ENCODE measurements around the gene RAI1.
A peak's percentile ranks its signal among the peaks of the same experiment; 100 is the strongest.

The RAI1 gene

DNA sequence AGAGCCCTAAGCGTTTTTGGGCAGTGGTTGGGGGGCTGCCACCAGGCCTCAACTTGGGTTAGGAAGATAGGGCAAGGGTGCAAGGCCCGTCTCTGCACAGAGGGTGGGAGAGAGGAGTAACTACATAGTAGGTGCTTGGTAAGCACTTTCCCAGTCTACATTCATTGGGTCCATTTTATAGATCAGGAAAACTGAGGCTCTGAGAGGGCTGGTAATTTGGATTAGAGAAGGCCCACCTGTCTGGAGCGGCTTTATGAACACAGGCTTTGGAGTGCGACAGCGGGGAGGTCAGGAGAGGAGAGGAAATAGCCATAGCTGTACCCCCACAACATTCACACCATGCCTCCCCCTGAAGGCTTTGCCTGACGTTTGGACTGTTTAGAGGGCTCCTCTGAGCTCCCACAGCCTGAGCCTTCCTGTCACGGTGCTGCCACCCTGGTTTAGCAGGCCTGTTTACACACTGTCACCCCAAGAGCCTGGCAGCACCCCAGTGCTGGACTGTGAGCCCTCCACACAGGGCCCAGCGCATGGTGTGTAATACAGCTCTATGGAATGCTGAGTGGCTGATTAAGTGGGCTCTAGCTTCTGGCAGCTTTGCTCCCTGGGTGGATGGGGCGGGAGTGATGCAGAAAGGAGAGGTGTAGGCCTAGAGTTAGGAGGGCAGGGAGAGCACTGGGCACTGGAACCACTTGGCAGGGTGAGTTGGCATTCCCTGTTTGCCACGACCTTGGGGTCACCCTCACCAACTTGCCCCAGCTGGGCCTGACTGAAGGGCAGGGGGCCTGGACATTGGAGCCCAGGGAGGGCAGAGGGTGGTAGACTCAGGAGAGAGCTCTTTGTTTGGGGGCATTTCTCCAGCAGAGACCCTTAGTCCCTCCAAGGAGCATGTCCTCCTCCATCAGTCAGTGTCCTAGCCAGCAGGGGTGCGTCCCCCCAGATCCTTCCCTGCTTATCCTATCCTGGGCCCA lies 73.7 kb downstream of the RAI1 start:
- DNase-seq: no peak

DNA sequence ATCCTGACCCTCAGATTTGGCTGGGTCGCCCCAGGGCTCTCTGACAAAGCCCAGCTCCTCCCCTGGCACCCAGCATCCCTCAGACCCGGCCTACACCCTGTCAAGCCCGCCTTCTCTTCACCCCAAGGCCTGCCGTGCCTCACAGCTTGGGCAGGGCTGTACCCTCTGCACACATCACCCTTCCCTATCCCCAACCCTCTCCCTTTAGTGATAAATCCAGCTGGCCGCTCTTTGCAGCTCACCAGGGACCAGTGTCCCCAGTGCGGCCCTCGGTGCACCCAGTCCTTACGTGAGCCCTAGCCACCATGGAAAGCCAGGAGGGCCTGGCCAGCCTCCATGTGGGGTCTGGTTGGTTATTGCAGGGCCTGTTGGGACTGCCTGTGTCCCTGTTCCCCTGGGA lies 74.5 kb downstream of the RAI1 start:
- DNase-seq: no peak

DNA sequence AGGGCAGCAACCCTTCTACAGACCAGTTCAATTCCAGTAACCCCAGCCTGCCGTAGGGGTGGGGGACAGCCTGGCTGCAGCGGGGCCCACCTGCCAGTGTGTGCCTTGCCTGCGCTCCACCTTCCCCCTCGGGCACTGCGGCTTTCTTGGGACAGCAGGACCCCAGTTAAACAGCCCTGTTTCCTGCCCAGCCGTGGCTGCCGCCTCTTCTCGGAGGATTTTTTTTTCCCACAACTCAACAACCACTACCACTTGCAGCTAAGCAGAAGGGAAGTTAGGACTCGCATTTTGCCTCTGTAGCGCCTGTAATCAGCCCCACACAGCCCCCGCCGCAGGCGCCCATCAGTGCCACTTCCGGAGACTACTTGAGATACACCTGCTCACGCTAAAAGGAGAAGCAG lies 76.1 kb downstream of the RAI1 start:
- no peak for DNase-seq

DNA sequence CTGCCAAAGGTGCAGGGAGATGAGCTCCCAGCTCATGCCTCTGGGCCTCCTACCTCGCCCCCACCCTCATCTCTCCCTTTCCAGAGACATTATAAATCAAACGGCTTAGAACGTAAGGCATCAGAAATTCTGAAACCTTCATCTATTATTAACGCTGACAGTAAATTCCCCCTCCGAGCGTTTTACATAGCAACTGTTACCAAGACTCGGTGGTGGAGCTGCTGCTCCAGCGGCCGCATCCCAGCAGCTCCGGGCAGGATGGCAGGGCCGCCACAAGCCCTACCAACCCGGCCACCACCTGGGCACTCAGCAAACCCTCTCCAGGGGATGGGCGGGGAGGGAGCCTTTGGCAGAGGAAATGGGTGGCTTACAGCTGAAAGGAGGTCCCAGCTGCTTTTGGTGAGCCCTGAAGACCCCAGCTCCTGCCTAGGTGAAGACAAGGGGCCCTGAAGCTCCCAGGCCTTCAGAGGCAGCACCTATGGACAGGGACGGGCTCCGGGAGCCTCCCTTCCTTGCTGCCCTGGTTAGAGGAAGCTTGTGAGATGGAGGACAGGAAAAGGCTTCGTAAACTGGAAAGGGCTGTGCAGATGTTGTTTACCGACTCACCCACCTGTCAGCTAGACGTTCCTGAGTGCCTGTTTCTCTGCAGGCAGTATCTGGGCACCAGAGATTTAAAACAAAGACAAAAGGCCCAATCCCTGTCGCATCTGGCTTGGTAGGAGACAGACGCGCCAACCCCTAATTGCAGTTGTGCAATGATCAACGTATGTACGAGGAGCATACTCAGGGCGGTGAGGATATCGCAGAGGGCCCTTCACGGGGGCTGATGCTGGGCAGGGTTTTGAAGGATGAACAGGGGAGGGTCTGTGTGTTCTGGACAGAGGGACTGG lies 76.9 kb downstream of the RAI1 start:
- DNase-seq: peak; percentile 88

DNA sequence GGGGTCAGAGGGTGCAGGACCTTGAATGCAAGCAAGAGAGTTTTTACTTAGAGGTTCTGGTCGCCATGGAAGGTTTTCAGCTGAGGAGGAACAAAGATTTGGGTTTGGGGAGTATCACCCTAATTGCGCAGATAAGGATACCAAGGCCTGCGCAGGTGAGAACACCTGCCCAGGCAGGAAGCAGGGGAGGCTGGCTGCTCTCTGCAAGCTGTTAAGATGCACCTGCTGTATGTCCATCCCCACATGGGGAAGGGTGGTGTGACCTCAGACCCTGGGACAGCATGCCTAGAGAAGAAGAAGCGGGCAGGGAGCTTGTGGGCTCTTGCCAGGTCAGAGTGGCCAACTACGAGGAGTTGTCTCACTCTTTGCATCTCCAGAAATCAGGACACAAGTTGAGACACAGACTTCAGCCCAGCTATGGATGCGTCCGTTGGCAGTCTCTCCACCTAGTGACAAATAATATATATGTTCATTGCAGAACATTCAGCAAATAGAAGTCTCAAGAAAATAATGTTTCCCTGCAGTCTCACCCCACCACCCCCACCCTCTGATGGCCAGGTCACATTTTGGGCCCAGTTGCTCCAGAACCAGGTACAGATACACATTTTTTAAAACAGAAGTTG lies 77.8 kb downstream of the RAI1 start:
- no peak for DNase-seq

DNA sequence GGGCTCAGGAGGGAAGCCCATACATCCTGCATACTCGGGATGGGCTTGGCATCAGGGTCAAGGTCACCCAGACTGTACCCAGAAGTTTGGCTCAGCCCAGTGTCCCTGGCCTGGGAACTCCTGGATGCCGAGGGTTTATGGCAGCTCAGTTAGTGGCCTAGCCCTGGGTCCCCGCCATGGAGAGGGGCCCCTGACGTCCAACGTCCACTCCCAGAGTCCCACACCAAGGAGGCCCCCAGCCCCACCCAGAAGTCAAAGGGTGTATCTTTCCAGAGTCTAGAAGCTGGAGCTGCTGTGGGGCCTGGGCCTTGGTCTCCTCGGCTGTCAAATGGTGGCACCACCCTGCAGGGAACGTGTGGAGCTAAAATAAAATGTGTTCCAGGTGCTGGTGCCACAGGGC lies 79.1 kb downstream of the RAI1 start:
- DNase-seq: no peak

DNA sequence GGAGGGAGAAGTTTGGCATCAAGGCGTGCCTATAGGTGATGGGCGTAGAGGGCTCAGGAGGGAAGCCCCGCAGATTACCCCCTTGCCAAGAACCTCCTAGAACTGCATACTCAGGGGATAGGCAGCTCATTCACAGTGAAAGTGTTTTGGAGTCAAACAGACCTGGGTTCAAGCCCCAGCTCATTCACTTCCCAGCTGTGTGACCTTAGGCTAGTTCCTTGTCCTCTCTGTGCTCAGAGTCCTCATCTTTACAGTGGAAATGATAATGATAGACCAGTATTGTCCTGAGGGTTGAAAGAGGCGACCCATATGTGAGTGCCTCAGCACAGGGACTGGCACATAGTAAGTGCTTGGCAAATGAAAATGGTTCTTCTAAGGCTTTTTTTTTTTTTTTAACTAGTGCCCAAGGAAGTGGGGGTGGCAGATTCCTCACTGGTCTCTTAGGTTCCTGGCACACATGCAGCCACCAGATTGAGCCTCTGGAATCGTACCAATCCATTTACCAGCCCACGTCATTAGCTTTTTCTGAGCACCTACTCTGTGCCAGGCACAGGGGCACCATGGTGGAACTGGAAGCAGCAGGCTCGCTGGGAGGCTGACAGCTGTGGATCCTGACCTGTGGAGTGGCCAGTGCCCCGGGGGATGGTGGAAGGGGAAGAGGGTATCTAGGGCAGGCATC lies 79.8 kb downstream of the RAI1 start:
- no peak for DNase-seq

DNA sequence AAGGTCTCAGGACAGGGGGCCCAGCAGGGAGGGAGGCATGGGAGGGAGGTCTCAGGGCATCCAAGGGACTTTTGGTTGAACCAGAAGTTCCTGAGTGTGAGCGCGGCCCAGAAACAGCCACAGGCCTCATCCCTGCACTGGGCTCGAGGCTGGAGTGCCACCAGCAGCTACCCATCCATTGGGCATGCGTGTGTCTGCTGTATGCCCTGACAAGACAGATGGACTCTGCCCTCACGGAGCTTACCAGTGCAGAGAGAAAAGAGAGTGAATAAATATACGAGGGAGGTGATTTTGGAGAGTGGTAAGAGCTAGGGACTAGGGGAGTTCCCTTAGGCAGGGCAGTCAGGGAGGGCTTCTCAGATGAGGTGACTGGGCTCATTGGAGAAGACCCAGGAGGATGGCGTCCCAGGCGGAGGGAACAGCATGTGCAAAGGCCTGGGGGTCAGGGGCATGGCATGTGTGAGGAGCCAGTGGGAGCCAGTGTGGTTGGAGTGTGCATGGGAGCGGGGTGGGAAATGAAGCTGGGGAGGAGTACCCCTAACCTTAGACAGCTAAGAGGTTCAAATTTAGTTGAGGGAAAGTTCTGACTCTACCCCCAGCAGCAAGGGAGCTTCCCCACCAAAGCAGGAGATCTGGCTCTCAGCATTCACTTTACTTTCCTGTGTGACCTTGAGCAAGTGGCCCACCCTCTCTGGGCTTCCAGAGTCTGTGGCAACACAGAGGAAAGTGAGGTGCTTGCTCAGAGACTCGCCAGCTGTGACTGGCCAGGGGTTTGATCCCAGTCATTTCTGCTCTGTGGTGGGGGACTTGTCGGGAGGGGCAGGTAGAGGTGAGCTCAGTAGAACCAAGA lies 80.9 kb downstream of the RAI1 start:
- no peak for DNase-seq

DNA sequence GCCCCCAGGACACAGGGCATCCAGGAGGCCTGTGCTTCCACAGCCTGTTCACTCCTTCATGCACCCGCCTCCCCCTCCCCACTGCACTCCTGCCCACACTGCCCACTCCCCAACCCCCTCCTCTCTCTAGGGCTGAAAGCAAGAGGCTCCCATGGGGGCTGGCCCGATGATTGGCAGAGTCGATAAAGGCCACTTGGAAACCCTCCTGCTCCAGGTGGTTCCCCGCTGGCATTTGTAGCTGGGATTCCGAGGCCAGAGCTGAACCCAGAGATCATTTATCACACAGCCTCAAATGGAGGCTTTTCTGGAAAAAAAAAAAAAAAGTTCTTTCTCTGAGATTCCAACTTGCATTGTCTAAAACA lies 81.5 kb downstream of the RAI1 start:
- no peak for DNase-seq

DNA sequence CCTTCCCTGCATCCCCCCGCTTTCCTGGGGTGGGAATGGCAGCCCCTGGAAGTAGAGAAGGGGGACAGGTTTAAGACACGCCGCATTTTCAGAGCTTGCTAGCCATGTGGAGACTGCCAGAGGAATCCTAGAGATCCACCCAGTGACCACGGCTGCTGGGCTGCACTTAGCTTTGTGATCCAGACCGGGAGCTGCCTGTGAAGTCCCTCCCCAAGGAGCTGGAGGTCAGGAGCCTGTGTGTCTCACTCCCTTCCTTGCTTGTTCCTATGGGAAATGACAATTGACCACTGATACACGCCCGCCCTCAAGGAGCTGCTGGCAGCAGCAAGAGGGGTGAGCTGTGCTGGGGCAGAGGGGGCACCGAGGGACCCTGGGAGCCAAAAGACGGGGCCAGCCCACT lies 81.9 kb downstream of the RAI1 start:
- DNase-seq: no peak

DNA sequence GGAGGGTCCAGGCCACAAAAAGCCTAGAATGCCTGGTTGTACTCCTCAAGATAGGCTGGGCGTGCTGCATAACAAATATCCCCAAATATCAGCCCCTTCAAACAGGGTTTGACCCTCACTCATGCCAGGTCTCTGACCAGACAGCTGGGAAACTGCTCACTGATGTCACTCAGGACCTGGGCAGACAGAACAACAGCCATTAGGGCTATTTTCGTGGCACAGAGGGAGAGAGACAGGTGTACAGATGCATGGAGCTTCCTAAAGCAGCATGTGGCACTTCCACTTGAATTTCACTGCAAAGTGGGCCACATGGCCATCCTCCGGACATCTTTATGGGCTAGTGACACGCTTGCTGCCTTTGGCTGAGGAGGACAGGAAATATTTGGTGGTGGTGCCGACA lies 82.5 kb downstream of the RAI1 start:
- no peak for DNase-seq

DNA sequence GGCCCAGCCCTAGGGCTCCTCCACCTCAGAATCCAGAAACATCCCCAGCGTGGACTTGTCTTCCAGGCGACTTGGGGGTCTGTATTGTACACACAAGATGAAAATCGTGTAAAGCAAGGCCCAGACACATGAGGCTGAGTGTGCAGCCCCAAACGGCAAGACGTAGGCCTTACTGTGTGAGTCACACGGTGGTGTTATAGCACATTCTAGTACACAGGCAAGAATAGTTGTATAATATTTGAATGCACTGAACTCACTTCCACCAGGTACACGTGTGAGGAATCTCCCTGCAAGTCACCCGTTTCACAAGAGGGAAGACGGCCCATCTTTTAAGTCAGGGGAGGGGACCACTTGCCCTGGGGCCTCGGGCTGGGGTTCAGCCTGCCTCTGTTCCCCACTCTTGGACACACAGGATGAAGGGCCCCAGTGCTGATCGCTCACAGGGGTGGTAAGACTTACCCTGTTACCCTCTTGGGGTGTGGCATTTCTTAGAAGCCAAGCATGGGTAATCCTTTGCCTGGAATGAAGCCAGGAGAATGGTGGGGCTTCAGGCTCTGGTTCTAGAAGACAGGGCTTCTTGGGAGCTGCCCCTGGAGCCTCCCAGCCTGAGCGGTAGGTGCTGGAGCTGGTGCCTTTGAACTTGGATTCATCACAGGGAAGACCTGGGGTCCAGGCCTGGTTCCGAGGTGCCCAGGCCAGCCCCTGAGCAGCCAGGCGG lies 84.3 kb downstream of the RAI1 start:
- no peak for DNase-seq

DNA sequence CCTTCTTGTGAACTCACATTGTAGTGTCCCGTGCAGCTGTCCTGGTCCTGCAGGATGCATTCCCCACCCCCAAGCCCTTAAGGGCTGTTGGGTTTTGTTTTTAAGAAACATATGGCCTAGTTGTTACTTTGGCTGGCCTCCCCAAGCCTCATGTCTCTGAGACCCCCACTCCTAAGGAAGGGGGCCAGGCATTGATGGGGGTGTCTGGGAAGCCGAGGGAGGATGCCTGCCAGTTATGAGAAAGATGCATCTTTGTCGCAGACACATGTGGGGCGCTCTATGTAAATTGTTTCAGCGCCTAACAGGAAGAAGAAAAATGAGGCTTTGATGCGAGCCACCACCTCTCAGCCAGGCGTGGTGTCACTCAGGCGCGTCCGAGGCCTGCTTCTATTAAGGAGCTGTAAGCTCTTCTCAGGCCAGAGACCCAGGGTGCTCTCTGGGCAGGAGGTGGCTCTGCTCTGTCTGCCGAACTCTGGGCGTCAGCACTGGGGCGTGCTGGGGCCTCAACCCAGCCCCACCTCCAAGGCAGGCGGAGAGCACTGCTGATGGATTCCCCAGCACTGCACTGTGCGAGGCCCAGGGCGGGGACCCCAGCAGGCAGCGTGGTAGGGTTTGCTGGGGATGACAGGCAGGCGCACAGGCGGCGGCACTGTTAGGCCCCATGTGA lies 85.0 kb downstream of the RAI1 start:
- DNase-seq: no peak

DNA sequence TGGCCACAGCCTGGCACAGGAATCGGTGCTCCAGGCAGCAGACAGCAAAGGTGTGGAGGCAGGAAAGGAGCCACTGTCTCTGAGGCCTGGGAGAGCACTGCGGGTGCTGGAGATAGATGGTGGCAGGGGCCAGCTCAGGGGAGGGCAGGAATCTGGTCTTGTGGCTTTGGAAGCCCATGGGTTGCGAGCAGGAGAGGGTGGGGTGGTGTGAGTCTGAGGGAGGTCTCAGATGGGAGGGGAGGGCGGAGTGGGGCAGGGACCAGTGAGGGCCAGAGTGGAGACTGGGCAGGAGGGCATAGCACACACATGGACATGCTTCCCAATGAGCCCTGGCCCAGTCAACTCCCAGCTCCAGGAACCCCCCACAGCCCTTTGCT lies 85.5 kb downstream of the RAI1 start:
- no peak for DNase-seq

DNA sequence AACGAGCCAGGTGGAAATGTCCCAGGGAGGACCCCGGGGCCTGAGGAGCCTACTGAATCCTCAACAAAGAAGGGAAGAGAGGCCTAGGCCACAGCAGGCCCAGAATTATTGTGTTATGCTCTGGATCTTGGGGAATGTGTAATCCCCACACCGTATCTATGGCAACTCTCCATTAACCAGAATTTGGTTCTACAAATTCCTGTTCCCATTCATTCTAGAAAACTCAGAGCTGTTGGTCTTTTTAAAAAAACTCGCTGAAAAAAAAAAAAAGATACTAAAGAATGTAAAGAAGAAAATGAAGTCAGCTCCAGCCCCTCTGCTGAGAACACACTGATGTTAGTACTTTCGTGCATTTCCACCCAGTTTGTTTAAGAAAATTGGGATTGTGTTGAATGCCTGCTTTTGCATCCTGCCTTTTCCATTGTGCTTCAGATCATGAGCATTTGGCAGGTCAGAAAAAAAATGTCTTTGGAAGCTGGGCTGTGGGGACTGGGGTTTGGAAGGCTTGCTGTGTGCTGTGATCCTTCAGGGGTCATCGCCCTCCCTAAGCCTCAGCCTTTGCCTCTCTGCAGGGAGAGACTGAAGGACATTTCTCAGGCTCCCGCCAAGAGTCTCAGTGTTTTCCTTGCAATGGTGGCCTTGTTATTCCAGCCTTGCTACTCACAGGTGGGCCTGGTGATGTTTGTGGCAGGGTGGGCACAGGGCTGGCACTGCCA lies 86.1 kb downstream of the RAI1 start:
- DNase-seq: no peak

DNA sequence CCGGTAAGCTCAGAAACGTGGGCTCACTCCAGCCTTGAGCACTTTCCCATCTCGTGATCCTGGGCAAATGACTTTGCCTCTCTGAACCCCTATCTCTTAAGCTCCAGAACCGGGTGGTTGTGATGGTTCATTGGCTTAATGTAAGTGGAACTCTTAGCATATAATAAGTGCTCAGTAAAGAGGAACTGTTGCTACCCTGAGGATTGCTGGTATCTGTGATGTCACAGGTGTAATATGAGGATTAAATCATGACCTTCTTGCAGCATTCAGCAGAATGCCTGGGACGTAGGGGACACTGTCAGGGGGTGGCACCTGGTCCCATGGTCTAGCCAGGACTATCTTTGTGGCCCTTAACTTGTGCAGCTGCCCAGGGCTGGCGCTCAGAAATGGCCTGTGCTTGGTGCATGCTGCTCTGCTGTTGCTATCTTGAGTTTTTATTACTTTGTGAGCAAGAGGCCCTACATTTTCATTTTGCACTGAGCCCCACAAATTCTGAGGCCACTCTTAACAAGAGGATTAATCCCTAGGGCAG lies 86.7 kb downstream of the RAI1 start:
- DNase-seq: no peak

DNA sequence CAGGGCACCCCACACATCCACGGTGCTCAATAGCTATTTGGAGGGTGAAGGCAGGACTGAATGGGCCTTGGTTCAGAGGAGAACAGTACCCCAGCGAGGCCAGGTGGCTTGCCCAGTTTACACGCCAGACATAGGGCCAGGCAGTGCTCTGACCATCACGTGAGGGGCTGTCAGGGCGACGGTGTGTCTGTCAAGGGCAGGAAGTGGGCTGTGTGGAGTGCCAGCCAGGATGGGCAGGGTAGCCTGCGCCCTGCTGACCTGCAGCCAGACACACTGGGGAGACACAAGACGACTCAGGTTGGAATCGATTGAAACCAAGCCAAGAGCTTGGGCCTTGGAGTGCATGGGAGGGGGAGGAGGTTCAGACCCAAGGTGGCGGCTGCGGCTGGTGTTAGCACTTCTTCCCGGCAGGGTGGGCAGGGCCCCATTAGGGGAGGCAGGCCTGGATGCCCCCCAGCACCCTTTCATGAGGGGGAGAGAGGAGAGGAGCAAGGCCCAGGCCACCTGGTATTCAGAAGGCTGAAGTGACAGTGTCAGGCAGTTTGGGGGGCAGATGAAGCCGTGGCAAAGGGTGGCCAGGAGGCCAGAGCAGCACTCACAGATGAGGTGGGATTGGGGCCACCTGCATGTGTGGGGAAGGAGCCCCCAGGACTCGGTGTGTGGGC lies 87.3 kb downstream of the RAI1 start:
- no peak for DNase-seq

DNA sequence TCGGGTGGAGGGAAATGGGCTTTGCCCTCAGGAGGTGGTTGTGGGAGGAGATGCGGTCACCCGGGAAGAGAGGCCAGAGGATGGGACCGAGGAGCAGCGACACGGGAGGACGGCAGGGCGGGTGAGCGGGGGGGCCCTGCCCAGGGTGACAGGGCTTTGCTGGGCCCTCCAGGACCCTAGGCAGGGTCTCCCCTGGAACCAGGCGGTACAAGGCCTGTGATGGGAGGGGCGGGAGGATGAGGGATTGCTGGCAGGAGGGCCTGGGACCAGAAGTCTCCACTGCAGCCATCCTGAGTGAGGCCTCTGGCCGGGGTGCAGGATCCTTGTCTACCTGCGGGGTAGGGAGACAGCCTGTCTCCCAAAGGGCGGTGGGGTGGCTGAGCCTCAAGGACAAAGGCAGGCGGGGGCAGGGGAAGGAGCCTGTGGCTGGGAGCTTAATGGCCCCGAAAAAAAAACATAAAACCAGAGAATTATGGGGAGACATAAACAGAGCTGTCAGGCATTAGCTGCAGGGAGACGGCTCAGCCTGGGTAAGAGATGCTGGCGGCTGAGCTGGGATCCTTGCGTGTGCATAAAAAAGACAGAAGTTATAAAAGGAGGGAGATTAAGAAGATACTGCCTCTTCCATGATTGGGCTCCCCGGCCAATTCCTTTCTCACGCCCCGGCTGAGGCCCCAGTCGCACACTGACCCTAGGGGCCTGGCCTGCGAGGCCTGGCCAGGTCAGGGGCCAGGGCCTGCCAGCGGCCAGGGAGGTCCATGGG lies 88.8 kb downstream of the RAI1 start:
- no peak for DNase-seq
